GM19452 (cell line): ENCODE results near the gene SLC4A8.
"Not testable (repeated sequence)": the region's sequence is repeated elsewhere in the genome, so short reads cannot be mapped to it uniquely, and the experiment has no call there.

ENCODE experiments used
- ATAC-seq: cut with Tn5 transposase; IDR thresholded peaks from one replicate; pipeline ENCODE4 v1.9.1; 2021; ENCODE audit not compliant: unreplicated experiment

The SLC4A8 gene

GRCh38 chr12:51428256-51428655 is 3.6 kb downstream of the SLC4A8 start:
- no peak for ATAC-seq

GRCh38 chr12:51429700-51430099 is 5.1 kb downstream of the SLC4A8 start:
- ATAC-seq = no peak

GRCh38 chr12:51430196-51430895 is 5.7 kb downstream of the SLC4A8 start:
- no peak for ATAC-seq

- ATAC-seq = no peak
Measured at GRCh38 chr12:51432921-51433320, 8.3 kb downstream of the SLC4A8 start.

- ATAC-seq = no peak
Measured at GRCh38 chr12:51434305-51434704, 9.7 kb downstream of the SLC4A8 start.

- no peak for ATAC-seq
Measured at GRCh38 chr12:51437431-51437830, 12.8 kb downstream of the SLC4A8 start.

GRCh38 chr12:51439330-51439729 is 14.7 kb downstream of the SLC4A8 start:
- no peak for ATAC-seq

GRCh38 chr12:51441583-51441982 is 17.0 kb downstream of the SLC4A8 start:
- ATAC-seq = no peak

- ATAC-seq = no peak
Measured at GRCh38 chr12:51442324-51442723, 17.7 kb downstream of the SLC4A8 start.

- ATAC-seq = no peak
Measured at GRCh38 chr12:51443573-51443972, 18.9 kb downstream of the SLC4A8 start.

- no peak for ATAC-seq
Measured at GRCh38 chr12:51448618-51449256, 24.1 kb downstream of the SLC4A8 start.

- no peak for ATAC-seq
Measured at GRCh38 chr12:51449580-51450246, 25.1 kb downstream of the SLC4A8 start.

- ATAC-seq = no peak
Measured at GRCh38 chr12:51450333-51450732, 25.7 kb downstream of the SLC4A8 start.

GRCh38 chr12:51450806-51451205 is 26.2 kb downstream of the SLC4A8 start:
- no peak for ATAC-seq

GRCh38 chr12:51454016-51454415 is 29.4 kb downstream of the SLC4A8 start:
- ATAC-seq = not testable (repeated sequence)

GRCh38 chr12:51455050-51455449 is 30.4 kb downstream of the SLC4A8 start:
- not testable (repeated sequence) for ATAC-seq

GRCh38 chr12:51458635-51459034 is 34.0 kb downstream of the SLC4A8 start:
- ATAC-seq = no peak

- ATAC-seq = no peak
Measured at GRCh38 chr12:51460519-51460918, 35.9 kb downstream of the SLC4A8 start.

- ATAC-seq = no peak
Measured at GRCh38 chr12:51465491-51465890, 40.9 kb downstream of the SLC4A8 start.

- ATAC-seq = no peak
Measured at GRCh38 chr12:51470116-51470515, 45.5 kb downstream of the SLC4A8 start.

- ATAC-seq = no peak
Measured at GRCh38 chr12:51471111-51471864, 46.7 kb downstream of the SLC4A8 start.
